K562 (cell line): ENCODE results near the gene MYCBPAP. TPM values are rescaled to one million over a fixed set of nuclear protein-coding genes. Genes with fewer than 3 reads are reported as not detected.

Experiments
- ATAC-seq: fragments of 200-7000 bp; cut with Tn5 transposase; 3 replicates; pipeline ENCODE4 v1.9.1; 2020; ENCODE audit warnings: moderate library complexity
- BruUV-seq: library from RNA; stranded (reverse); fragments of 400-500 nt; replicated peaks from 2 replicates; lab custom pipeline; 2021; lab: Mats Ljungman, UMichigan
- CTCF ChIA-PET: fragments of 300-600 bp; formaldehyde crosslinking; extraction: SDS; loops from one replicate; lab custom pipeline; 2021; ENCODE audit warnings: low intra/inter-chr PET ratio; lab: Yijun Ruan, JAX
- POLR2A ChIA-PET: fragments of 300-600, 350-650 bp; sonication (Branson Sonifier 250); formaldehyde crosslinking; extraction: SDS; loops from one replicate; lab custom pipeline; 2021; ENCODE audit warnings: antibody characterized with exemption, inconsistent platforms; lab: Yijun Ruan, JAX
- DNase-seq, 4 experiments: peaks; one replicate each; pipeline versions ENCODE4 v3.0.0 to v3.0.0-alpha.2; 2011 to 2018; ENCODE audit warnings: low spot score in 3 of 4, mixed read lengths in 3 of 4; ENCODE audit errors: extremely low read depth in 1 of 4
- FAIRE-seq: peaks from 2 replicates; lab custom pipeline; 2011; peaks lifted over from hg19 to GRCh38; lab: Jason Lieb, UNC
- H2AFZ ChIP-seq: 2 replicates; pipeline ENCODE4 v1.6.0; 2011; ENCODE audit warnings: low read depth, low read length, control low read depth, inconsistent platforms
- H3K27ac ChIP-seq: fragments of 200-600 bp; 3 replicates; pipeline ENCODE4 v1.8.0; 2011; ENCODE audit warnings: low read depth, mild to moderate bottlenecking, control low read depth, inconsistent platforms, low read length, moderate library complexity, mixed read lengths; ENCODE audit errors: extremely low read depth
- H3K27me3 ChIP-seq, 2 experiments: fragments of 300-600 bp in 1 of 2; 2 replicates in 1 of 2; 3 replicates in 1 of 2; pipeline versions ENCODE4 v1.6.0 to v1.8.0; 2011; ENCODE audit warnings: inconsistent platforms in 2 of 2, low read length in 2 of 2, mild to moderate bottlenecking in 1 of 2, mixed read lengths in 1 of 2, moderate library complexity in 1 of 2; ENCODE audit not compliant: control insufficient read depth in 2 of 2, insufficient read depth in 2 of 2
- H3K36me3 ChIP-seq: fragments of 300-600 bp; 3 replicates; pipeline ENCODE4 v1.8.0; 2011; ENCODE audit warnings: mild to moderate bottlenecking, low read length, inconsistent platforms; ENCODE audit not compliant: control insufficient read depth, insufficient read depth
- H3K4me1 ChIP-seq, 2 experiments: fragments of 200-600 bp in 1 of 2; replicated peaks in 1 of 2; 2 replicates in 1 of 2; 3 replicates in 1 of 2; pipeline versions ENCODE4 v1.5.1 to v1.8.0; 2011; ENCODE audit warnings: inconsistent platforms in 2 of 2, low read length in 2 of 2, mild to moderate bottlenecking in 1 of 2, mixed read lengths in 1 of 2, moderate library complexity in 1 of 2; ENCODE audit not compliant: control insufficient read depth in 2 of 2, insufficient read depth in 2 of 2
- H3K4me2 ChIP-seq: 2 replicates; pipeline ENCODE4 v1.6.1; 2011; ENCODE audit warnings: low read length, control low read depth, inconsistent platforms, mixed read lengths; ENCODE audit not compliant: insufficient read depth
- H3K4me3 ChIP-seq: fragments of 200-600 bp; sonication (generic), shearing (Covaris generic); 2 replicates; pipeline ENCODE4 v1.5.1; 2016; ENCODE audit warnings: control low read depth, inconsistent platforms
- H3K79me2 ChIP-seq: fragments of 200-600 bp; 3 replicates; pipeline ENCODE4 v1.8.0; 2011; ENCODE audit warnings: low read length, inconsistent platforms; ENCODE audit not compliant: control insufficient read depth, insufficient read depth
- H3K9ac ChIP-seq, 2 experiments: 2 replicates each; pipeline versions ENCODE4 v1.6.0 to v1.6.1; 2011; ENCODE audit warnings: low read depth in 2 of 2, low read length in 2 of 2, control low read depth in 1 of 2, inconsistent platforms in 1 of 2, mild to moderate bottlenecking in 1 of 2, mixed read lengths in 1 of 2; ENCODE audit not compliant: insufficient read depth in 1 of 2
- H3K9me1 ChIP-seq: one replicate; pipeline ENCODE4 v1.6.0; 2011; ENCODE audit warnings: inconsistent platforms, mild to moderate bottlenecking, low read length, moderate library complexity; ENCODE audit not compliant: control insufficient read depth, insufficient read depth
- H3K9me3 ChIP-seq: replicated peaks from 2 replicates; pipeline ENCODE4 v1.5.1; 2011; ENCODE audit warnings: low read depth, low read length, inconsistent platforms; ENCODE audit not compliant: control insufficient read depth, insufficient read depth
- H4K20me1 ChIP-seq: replicated peaks from 2 replicates; pipeline ENCODE4 v1.6.1; 2011; ENCODE audit warnings: low read length, inconsistent platforms, mixed read lengths; ENCODE audit not compliant: control insufficient read depth, insufficient read depth
- ETV1 ChIP-seq: fragments of 450-650 bp; conservative IDR thresholded peaks from 2 replicates; pipeline ENCODE4 v1.6.1; 2016; ENCODE audit warnings: missing genetic modification characterization, control low read depth, low read depth, missing compliant biosample characterization
- LCOR ChIP-seq: sonication (generic); formaldehyde crosslinking; IDR thresholded peaks from 2 replicates; pipeline ENCODE4 v1.8.0; 2022; ENCODE audit warnings: mild to moderate bottlenecking, missing genetic modification reagents
- NBN ChIP-seq: fragments of 450-650 bp; IDR thresholded peaks from 2 replicates; pipeline ENCODE4 v1.6.1; 2016; ENCODE audit warnings: low read depth, mild to moderate bottlenecking
- PHF20 ChIP-seq: fragments of 450-650 bp; IDR thresholded peaks from 2 replicates; pipeline ENCODE4 v1.6.1; 2018; ENCODE audit not compliant: partially characterized antibody
- PHF21A ChIP-seq: fragments of 450-650 bp; IDR thresholded peaks from 2 replicates; pipeline ENCODE4 v1.6.1; 2017; ENCODE audit warnings: low read depth, borderline replicate concordance
- PTBP1 ChIP-seq: fragments of 200-400 bp; formaldehyde crosslinking; IDR thresholded peaks from 2 replicates; pipeline ENCODE4 v1.6.1; 2017; ENCODE audit warnings: low read depth, low read length
- RBM25 ChIP-seq: fragments of 200-400 bp; formaldehyde crosslinking; IDR thresholded peaks from 2 replicates; pipeline ENCODE4 v1.6.1; 2018; ENCODE audit warnings: low read length, low read depth, moderate library complexity; ENCODE audit not compliant: severe bottlenecking
- SIRT6 ChIP-seq: IDR thresholded peaks from one replicate; pipeline ENCODE4 v1.6.1; 2012; ENCODE audit warnings: low read depth, mild to moderate bottlenecking, control low read depth, inconsistent platforms, low read length, moderate library complexity
- ZKSCAN1 ChIP-seq: fragments of 150-350 bp; IDR thresholded peaks from 2 replicates; pipeline ENCODE4 v1.6.1; 2016; ENCODE audit warnings: low read depth, low read length
- ZNF224 ChIP-seq: sonication (generic); formaldehyde crosslinking; IDR thresholded peaks from 2 replicates; pipeline ENCODE4 v1.8.0; 2022; ENCODE audit warnings: mild to moderate bottlenecking, missing genetic modification reagents
- WGBS: fragments of 100-300 bp; shearing (Covaris generic); methylation state at CpG from one replicate; pipeline ENCODE4 v1.1.6; 2016; ENCODE audit warnings: low coverage, mixed read lengths; ENCODE audit not compliant: insufficient coverage; ENCODE audit errors: missing lambda C conversion rate; 5-methylcytosine and 5-hydroxymethylcytosine counted together
- in situ Hi-C: fragments of 300-500 bp; cut with MboI; formaldehyde crosslinking; loops from 4 replicates; pipeline ENCODE4 v1.15.0; 2018; ENCODE audit warnings: inconsistent platforms, mixed read lengths
- intact Hi-C: fragments of 100-400 bp; cut with micrococcal nuclease; formaldehyde crosslinking; loops from 2 replicates; pipeline ENCODE4 v1.14.2; 2022
- polyA plus RNA-seq, 8 experiments: library from polyadenylated mRNA; depleted of rRNA in 4 of 8; stranded (reverse) in 5 of 8; unstranded in 3 of 8; fragments of >200 nt; fragmentation: Nextera tagmentation in 2 of 8; fragmentation: Illumina TruSeq in 1 of 8; extraction: Ambion mirVana in 2 of 8; extraction: Trizol in 1 of 8; gene quantifications; 2 replicates each; pipeline versions ENCODE4 v1.2.1 to v1.2.3, GENCODE V29; 2011 to 2014; ENCODE audit warnings: inconsistent platforms in 1 of 8, missing spikeins in 1 of 8
- total RNA-seq, 7 experiments: library from RNA; depleted of rRNA in 6 of 7; stranded (reverse); fragments of >200 nt in 6 of 7; fragmentation: Illumina TruSeq in 2 of 7; extraction: Trizol in 2 of 7; gene quantifications; 2 replicates each; pipeline versions ENCODE4 v1.2.1 to v1.2.3, GENCODE V29; 2011 to 2021; ENCODE audit warnings: low replicate concordance in 1 of 7
- TF ChIP-seq, protein P1 (sequence below), 2 experiments: fragments of 450-650 bp in 1 of 2; sonication (generic) in 1 of 2; formaldehyde crosslinking in 1 of 2; IDR thresholded peaks in 1 of 2; conservative IDR thresholded peaks in 1 of 2; 2 replicates each; pipeline versions ENCODE4 v1.6.1 to v1.8.1; 2016 to 2023; ENCODE audit warnings: mild to moderate bottlenecking in 2 of 2, moderate library complexity in 2 of 2, inconsistent platforms in 1 of 2, missing genetic modification reagents in 1 of 2
- TF ChIP-seq, protein P2 (sequence below): sonication (generic); formaldehyde crosslinking; IDR thresholded peaks from 2 replicates; pipeline ENCODE4 v1.8.0; 2022; ENCODE audit warnings: missing genetic modification reagents, mild to moderate bottlenecking, moderate library complexity, borderline replicate concordance

MYCBPAP gene
- total and polyA plus RNA-seq, 9 of the 15 experiments (the other 6 are each of a cell fraction or from before 2014, with no cell fraction given) = not detected

DNA sequence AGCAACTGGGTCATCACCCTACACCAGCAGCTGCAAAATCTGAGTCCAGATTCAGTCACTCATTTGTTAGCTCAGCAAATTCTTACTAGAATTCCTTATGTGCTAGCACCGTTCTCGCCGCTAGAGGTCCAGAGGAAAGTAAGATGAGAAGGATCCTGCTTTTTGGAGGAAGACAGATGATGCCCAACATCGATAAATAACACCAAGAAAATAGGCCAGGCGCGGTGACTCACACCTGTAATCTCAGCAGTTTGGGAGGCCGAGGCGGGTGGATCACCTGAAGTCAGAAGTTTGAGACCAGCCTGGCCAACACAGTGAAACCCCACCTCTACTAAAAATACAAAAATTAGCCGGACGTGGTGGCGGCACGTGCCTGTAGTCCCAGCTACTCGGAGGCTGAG lies 35.5 kb upstream of the MYCBPAP start (continued):
- TF ChIP-seq, protein P1, sequence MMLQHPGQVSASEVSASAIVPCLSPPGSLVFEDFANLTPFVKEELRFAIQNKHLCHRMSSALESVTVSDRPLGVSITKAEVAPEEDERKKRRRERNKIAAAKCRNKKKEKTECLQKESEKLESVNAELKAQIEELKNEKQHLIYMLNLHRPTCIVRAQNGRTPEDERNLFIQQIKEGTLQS (IDR thresholded peaks at IDR 0.05) = peak; percentile 70
- TF ChIP-seq, protein P1 (CRISPR knock-in tag; conservative IDR thresholded peaks at IDR 0.05) = 0 out of 2 replicates have a peak, but pooled peaks have one; percentile 36
- TF ChIP-seq PHF21A (peak; percentile 76; the same call in 1 of the 2 replicates), LCOR (CRISPR knock-in tag) (peak; percentile 87)
- TF ChIP-seq, protein P2, sequence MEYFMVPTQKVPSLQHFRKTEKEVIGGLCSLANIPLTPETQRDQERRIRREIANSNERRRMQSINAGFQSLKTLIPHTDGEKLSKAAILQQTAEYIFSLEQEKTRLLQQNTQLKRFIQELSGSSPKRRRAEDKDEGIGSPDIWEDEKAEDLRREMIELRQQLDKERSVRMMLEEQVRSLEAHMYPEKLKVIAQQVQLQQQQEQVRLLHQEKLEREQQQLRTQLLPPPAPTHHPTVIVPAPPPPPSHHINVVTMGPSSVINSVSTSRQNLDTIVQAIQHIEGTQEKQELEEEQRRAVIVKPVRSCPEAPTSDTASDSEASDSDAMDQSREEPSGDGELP (CRISPR knock-in tag) = peak; percentile 31; the same call in 1 of the 2 replicates

DNA sequence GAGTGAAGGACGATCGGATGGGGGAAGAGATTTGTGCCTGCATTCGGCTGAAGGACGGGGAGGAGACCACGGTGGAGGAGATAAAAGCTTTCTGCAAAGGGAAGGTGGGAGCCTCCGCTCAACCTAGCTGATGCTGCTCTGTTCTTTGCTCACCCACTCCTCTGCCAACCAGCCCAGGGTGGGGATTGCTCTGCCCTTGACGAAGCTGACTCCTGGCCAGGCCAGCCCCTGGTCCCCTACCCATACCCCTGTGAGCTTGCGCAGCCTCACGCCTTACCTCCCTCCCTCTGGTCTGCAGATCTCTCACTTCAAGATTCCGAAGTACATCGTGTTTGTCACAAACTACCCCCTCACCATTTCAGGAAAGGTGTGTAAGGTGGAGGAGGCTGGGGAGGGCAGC lies 34.3 kb upstream of the MYCBPAP start:
- in situ Hi-C loops (no loop called here), intact Hi-C loops (loop anchor here (10.0 kb wide), 1 partner anchor 179 kb away; no protein-coding TSS in a partner anchor)
- ATAC-seq (no peak), FAIRE-seq (no peak), DNase-seq (no peak)
- BruUV-seq = no TSS peak
- Histone ChIP-seq H3K9ac (peak overlapping the region in 1 of 2 experiments; percentile 4; a peak in 1 of 4 replicates), H3K27ac (no peak overlapping the region), H2AFZ (no peak overlapping the region), H3K36me3 (no peaks in the 10 kb centered on the region), H3K9me3 (no peaks in the 10 kb centered on the region), H4K20me1 (0 out of 2 replicates have a peak, but pooled peaks cover 3% of the 10 kb centered on the region), H3K4me1 (peaks cover 7 to 31% of the 10 kb centered on the region in 2 experiments; a peak in 4 of 5 replicates), H3K79me2 (peaks cover 1% of the 10 kb centered on the region; the same call in 2 of the 3 replicates), H3K27me3 (peaks cover 21 to 50% of the 10 kb centered on the region in 2 experiments; a peak in 4 of 5 replicates), H3K4me2 (no peak overlapping the region), H3K9me1 (no peaks in the 10 kb centered on the region), H3K4me3 (no peak overlapping the region)
- TF ChIP-seq NBN (no peak), SIRT6 (no peak), ZNF224 (no peak), PHF20 (no peak), RBM25 (no peak), ETV1 (tag) (no peak), PTBP1 (no peak), ZKSCAN1 (no peak)
- POLR2A ChIA-PET = no interaction called here
- CTCF ChIA-PET = no interaction called here
- 27% methylated on average over 10 of the region's 11 CpGs for WGBS
